Tibial nerve (tissue), 3 donors: ENCODE results near the gene FKBP10.

Experiments used
- CTCF ChIP-seq, 5 experiments: fragments of 200-600 bp in 3 of 5; fragments of 450-650 bp in 2 of 5; sonication (generic) in 3 of 5; IDR thresholded peaks; one replicate each; pipeline ENCODE4 v1.5.1; 2016 to 2019; ENCODE audit warnings: antibody characterized with exemption in 5 of 5, mild to moderate bottlenecking in 3 of 5, moderate library complexity in 2 of 5
- POLR2A ChIP-seq, 2 donors: fragments of 450-650 bp; IDR thresholded peaks; one replicate each; pipeline ENCODE4 v1.6.1; 2017; ENCODE audit warnings: antibody characterized with exemption in 2 of 2, mild to moderate bottlenecking in 2 of 2, moderate library complexity in 2 of 2

GRCh38 chr17:41824086-41824485 is 11.3 kb downstream of the FKBP10 start:
- TF ChIP-seq CTCF (IDR thresholded peaks at IDR 0.05), result no peak
- TF ChIP-seq POLR2A (IDR thresholded peaks at IDR 0.05), result no peak
